GM11168 (cell line): ENCODE results near the gene HIF1AN.

Experiments used
- in situ Hi-C: fragments of 300-500 bp; cut with MboI; formaldehyde crosslinking; loops from one replicate; pipeline ENCODE4 v1.12.0; 2022; ENCODE audit warnings: low sequenced_read_pairs; ENCODE audit not compliant: unreplicated experiment

Gene HIF1AN

GRCh38 chr10:100535715-100536353 is at the start of gene HIF1AN:
Gene HIF1AN (plus strand): TSS chr10:100535943. CDS start chr10:100535959, 16 bp downstream.
- in situ Hi-C loops: no loop called here

DNA sequence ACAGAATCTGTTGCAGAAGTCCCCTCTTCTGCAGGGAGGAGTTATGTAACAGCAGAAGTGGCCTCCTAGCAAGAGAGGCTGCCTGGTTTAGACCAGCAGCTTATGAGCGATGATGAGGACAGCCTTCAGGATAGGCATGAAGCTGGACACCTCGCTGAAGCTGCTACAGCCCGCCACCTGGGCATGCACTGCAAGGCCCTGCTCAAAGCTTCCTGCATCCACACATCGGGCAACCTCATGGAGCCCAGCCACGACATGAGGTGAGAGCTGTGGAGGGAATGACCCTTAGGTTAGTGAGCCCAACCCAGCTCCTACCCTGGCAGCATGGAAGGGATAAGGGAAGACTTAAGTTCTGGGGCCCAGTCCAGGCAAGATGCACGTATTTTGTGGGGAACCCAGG is 48.2 kb upstream of the HIF1AN start:
- in situ Hi-C loops: no loop called here

DNA sequence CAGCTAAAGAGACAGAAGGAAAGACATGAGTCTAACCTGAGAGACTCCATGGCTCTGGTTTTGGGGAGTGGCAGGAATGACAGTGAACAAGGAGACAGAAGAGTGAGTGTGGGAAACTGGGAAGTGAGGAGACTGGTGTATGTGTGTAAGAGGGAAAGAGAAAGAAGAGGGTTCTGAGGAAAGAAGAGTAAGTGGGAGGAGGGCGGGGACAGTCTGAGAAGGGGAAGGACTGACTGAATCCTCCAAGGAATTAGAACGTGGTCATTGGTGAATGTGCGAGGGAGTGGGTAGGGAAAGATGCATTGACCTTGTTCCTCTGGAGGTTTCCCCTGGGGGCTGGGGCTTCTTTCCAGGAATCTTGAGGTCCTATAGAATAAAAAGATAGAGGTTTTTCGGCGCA is 46.3 kb upstream of the HIF1AN start:
- in situ Hi-C loops: no loop called here

- in situ Hi-C loops: no loop called here
Observed at GRCh38 chr10:100490531-100490930, 45.2 kb upstream of the HIF1AN start.

DNA sequence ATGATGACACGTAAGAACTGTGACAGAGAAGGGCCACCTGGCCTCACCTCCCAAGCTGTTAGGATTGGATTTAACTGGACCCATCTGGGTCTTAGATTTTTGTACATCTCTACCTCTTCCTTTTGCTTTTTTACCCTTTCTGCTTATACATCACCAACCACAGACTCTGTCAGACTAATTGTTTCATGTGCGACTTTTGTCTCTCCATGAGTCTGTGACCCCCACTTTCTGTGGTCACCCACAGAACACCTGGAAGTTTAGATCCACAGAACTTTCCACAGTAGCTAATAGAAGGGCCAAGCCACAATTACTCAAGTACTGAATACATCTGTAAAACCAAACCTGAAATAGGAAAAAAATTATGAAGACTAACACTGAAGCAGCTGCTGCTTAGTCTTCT is 39.2 kb upstream of the HIF1AN start:
- in situ Hi-C loops: no loop called here

DNA sequence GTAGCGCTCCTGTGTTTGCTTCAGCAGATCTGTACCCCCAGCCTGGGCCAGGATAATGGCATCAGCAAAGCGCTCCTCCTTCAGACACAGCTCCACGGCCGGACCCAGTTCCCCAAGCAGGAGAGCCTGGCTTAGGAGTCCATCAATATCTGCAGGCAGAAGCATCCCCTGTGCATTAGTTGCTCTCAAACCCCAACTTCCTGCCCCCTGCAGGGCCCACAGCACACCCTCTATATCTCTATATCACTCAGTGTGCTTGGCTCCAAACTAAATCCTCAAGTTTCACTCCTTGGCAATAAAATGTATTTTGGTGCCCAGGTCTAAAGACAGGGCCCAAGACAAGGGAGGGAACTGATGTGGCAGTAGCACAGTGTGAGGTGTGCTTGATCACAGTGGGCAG is 37.7 kb upstream of the HIF1AN start:
- in situ Hi-C loops: no loop called here

DNA sequence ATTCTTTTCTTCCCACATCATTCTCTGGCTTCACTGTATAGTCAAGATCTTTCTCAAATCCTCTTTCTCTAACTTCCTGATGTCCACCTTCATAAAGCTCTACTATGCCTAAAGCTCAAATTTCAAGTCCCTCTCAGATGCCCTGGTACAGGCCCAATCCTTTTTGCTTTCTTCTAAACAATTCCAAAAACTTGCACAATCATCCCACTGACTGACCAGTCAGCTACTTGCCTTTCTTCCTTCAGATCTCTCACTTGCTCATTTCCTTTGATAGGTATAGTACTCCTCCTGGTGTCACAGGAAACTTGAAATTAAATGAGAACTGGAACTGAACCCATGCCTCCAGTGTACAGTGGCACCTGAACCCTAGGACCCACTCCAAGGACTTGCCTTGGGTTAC is 34.3 kb upstream of the HIF1AN start:
- in situ Hi-C loops: loop anchor here (25.0 kb wide), 1 partner anchor 164 kb away; the partner anchor contains the start of genes PKD2L1 and SCD

DNA sequence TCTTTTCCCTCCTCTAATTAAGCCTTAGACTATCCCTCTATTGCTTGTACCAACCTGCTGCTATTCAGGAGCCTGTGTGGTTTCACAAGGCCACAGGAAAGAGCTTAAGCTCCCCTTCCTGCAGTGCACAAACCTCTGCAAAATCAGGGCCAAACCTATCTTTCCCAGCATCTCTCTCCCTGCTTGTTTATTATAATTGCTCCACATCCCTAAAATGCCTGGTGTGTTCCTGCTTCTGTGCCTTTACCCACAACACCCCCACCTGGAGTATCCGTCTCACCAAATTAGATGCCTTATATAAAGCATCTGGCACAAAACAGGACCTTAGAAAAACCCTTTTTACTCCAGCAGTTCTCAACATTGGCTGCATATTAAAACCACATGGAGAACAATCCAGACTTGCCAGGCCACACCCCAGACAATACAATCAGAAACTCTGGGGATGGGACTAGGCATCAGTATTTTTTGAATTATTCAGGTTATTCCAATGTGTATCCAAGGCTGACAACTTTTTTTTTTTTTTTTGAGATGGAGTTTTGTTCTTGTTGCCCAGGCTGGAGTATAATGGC is 32.7 kb upstream of the HIF1AN start:
- in situ Hi-C loops: loop anchor here (25.0 kb wide), 1 partner anchor 166 kb away; the partner anchor contains the start of genes PKD2L1 and SCD

DNA sequence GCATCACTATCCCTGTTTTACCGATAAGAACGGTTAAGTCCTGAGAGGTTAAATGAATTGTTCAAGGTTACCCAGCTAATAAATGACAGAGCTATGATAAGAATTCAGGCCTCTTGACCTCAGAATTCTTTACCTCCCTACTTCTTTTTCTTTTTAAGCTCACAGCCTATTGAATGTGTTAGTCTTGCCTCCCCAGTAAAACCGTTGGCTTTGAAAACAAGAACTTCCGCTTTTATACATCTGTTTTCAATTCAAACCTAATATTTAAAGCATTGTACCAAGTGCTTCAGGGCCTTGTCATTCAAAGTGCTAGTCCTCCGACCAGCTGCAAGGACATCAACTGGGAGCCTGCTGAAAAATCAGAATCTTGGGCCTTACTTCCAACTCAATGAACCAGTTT is 31.6 kb upstream of the HIF1AN start:
- in situ Hi-C loops: loop anchor here (25.0 kb wide), 1 partner anchor 167 kb away; the partner anchor contains the start of genes PKD2L1 and SCD

GRCh38 chr10:100505164-100505563 is 30.6 kb upstream of the HIF1AN start:
- in situ Hi-C loops: loop anchor here (25.0 kb wide), 1 partner anchor 168 kb away; the partner anchor contains the start of genes PKD2L1 and SCD

GRCh38 chr10:100506596-100507356 is 29.0 kb upstream of the HIF1AN start:
- in situ Hi-C loops: loop anchor here (25.0 kb wide), 1 partner anchor 169 kb away; the partner anchor contains the start of genes PKD2L1 and SCD

GRCh38 chr10:100507357-100507732 is 28.4 kb upstream of the HIF1AN start:
- in situ Hi-C loops: loop anchor here (25.0 kb wide), 1 partner anchor 170 kb away; the partner anchor contains the start of genes PKD2L1 and SCD

GRCh38 chr10:100508266-100508665 is 27.5 kb upstream of the HIF1AN start:
- in situ Hi-C loops: loop anchor here (25.0 kb wide), 1 partner anchor 171 kb away; the partner anchor contains the start of genes PKD2L1 and SCD

GRCh38 chr10:100508691-100509150 is 27.0 kb upstream of the HIF1AN start:
- in situ Hi-C loops: loop anchor here (25.0 kb wide), 1 partner anchor 171 kb away; the partner anchor contains the start of genes PKD2L1 and SCD

DNA sequence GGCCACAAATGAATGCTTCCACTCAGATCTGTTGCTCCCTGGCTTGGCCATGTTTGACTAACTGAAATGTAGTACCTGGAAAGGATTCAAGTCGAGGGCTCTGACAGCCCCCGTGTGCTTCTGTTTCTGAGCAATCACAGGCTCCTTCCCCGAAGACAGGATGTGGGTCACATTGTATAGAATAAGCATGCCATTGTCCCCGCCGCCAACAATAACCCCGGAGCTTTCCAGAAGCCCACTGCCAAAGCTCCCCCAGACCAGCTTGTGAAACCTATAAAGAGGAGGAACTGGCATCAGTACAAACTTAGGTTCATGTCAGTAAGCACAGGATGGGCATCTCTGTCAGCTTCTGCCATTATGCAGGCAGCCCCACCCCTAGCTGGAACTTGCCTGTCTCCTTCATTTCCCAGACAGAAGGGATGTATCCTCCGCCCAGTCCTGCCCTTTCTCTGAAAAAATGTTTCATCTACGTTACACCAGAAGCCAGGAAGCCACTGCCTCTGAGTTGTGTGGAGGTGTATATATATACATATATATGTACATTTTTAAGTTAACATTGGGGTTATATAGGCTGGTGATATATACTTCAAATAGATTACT is 26.4 kb upstream of the HIF1AN start:
- in situ Hi-C loops: loop anchor here (25.0 kb wide), 1 partner anchor 172 kb away; the partner anchor contains the start of genes PKD2L1 and SCD

DNA sequence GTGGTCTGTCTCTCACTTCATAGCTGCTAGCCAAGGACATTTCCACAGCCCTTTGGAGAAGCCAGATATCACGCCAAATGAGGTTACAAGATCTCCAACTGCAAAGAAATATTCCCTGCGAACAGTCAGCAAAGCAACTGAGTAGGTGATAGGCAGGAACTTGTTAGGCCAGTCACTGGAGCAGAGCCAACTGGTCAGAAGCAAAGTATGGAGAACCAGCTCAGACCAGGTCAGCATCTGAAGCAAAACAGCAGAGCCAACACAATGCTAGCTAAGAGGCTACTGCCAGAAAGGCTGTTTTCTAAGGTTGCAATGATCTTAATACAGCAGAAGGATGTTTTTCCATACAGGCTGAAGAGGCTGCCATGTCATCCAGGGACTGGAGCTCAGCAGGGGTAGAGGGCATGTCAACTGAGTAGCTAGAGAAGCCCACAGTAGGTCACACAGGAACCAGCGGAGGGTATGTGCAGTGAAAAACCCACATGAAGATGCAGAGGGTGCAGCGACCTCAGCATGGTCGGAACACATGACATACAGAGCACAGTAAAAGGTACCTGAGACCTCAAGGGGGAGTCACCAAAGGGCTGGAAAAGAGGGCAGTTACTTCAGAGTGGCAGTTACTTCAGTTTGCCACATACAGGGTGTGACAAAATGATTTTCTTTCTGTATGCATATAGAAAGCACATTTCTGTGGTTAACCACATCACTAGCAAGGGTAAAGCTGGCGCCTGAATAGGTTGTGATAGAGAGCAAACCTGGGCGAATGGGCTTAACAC is 25.0 kb upstream of the HIF1AN start:
- in situ Hi-C loops: loop anchor here (25.0 kb wide), 1 partner anchor 173 kb away; the partner anchor contains the start of genes PKD2L1 and SCD

DNA sequence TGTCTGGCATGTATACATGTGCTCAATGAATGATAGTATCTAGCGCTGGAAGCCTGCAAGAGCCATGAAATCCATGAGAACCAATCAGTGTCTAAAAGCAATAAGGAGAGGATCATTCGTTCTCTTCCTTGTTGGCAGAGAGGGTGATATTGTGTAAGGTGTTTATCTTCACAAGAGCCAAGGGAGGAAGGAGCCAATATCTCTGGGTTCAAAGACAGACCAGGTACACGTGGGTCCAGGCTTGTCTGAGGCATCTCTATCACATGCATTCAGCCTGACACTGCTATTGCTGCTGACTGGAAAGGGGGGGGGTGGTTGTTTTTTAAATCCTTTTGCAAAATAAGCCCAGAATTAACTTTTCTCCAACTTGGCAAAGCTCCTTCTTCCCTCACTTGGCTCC is 20.1 kb upstream of the HIF1AN start:
- in situ Hi-C loops: loop anchor here (25.0 kb wide), 1 partner anchor 178 kb away; the partner anchor contains the start of genes PKD2L1 and SCD

DNA sequence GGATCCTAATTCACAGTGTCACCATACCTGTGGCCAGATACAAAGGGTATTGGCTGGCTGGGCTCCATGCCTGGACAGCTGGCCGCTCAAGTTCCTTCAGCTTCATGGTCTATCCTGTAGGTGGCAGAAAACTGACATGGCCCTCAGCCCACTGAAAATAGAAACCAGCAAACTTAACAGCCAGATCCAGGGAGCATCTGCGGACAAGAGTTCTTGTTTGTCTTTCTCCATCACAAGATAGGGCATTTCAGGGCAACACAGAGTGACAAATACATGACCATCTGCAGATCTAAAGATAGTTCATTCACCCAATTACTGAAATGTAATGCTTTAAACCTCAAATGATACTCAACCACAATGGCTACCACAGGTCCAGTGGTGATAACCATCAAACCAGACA is 18.9 kb upstream of the HIF1AN start:
- in situ Hi-C loops: loop anchor here (25.0 kb wide), 1 partner anchor 180 kb away; the partner anchor contains the start of genes PKD2L1 and SCD

DNA sequence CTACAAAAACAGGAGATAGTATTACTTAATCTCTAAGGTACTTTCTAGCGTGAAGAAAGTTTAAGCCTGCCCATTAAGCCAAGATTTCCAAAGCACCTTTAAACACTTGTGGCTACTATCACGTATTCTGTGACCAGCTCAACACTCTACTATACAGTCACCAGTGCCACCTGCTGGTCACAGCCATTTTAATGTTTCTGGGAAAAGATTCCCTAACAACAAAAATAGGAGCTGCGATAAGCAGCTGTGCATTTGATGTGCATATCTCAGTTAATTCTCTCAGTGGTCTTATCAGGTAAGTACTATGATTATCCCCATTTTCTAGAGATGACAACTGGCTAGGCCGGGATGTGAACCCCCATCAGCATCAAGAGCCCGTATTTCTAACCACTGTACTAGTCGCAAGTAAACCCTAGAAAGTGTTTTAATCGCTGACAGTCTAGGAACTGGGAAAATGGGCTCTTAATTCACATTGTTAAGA is 16.9 kb upstream of the HIF1AN start:
- in situ Hi-C loops: loop anchor here (25.0 kb wide), 1 partner anchor 182 kb away; the partner anchor contains the start of genes PKD2L1 and SCD
